Lower lobe of right lung (tissue), 2 donors: ENCODE data around the gene SMC1B. TPM values are rescaled to one million over a fixed set of nuclear protein-coding genes. Genes with fewer than 3 reads are reported as not detected.

Source experiments
- ATAC-seq, 2 donors: fragments of 200-7000 bp; cut with Tn5 transposase; one replicate each; pipeline ENCODE4 v1.9.1; 2020 to 2022; ENCODE audit warnings: mild to moderate bottlenecking in 2 of 2, moderate library complexity in 2 of 2
- DNase-seq: peaks from one replicate; pipeline ENCODE4 v3.0.0-alpha.2; 2020
- H3K27ac ChIP-seq: fragments of 200-600 bp; one replicate; pipeline ENCODE4 v1.8.0; 2022
- H3K27me3 ChIP-seq: fragments of 200-600 bp; one replicate; pipeline ENCODE4 v1.8.0; 2022; ENCODE audit warnings: low read depth
- H3K36me3 ChIP-seq: fragments of 200-600 bp; one replicate; pipeline ENCODE4 v1.8.0; 2022; ENCODE audit warnings: mild to moderate bottlenecking
- H3K4me1 ChIP-seq: fragments of 200-600 bp; one replicate; pipeline ENCODE4 v1.8.0; 2022
- H3K4me3 ChIP-seq: fragments of 200-600 bp; one replicate; pipeline ENCODE4 v1.8.0; 2022; ENCODE audit warnings: mild to moderate bottlenecking
- H3K9me3 ChIP-seq: fragments of 200-600 bp; one replicate; pipeline ENCODE4 v1.8.0; 2022
- intact Hi-C: fragments of 100-400 bp; cut with DNase I; formaldehyde crosslinking; loops from one replicate; pipeline ENCODE4 v1.11.0; 2022
- total RNA-seq: library from RNA; stranded (reverse); fragmentation: NEBNext Ultra II Directional; extraction: Animal tissue kit (Norgen Biotek cat#: 25700); gene quantifications from one replicate; pipeline ENCODE4 v1.2.1, GENCODE V29; 2021
- TF ChIP-seq, protein P1 (sequence below): fragments of 200-600 bp; IDR thresholded peaks from one replicate; pipeline ENCODE4 v1.8.0; 2022; ENCODE audit warnings: antibody characterized with exemption, mild to moderate bottlenecking
- donor health status: DM: no; HTN: yes; CAD: no; lungs with severe emphysema.

The SMC1B gene
- total RNA-seq, 1 donor from 2014 or later, result not detected

DNA sequence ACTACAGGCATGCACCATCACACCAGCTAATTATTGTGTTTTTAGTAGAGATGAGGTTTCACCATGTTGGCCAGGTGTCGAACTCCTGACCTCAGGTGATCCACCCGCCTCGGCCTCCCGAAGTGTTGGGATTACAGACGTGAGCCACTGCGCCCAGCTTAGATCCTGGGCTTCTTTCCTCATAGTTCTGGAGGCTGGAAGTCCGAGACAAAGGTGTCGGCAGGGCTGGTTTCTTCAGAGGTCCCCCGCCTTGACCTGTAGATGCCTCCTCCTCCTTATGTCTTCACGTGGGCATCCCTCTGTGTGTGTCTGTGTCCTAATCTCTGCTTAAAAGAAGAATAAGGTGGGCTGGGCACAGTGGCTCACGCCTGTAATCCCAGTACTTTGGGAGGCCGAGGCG lies 45.1 kb upstream of the SMC1B start:
- Histone ChIP-seq H3K27me3 (no peaks in the 10 kb centered on the region), H3K27ac (no peak overlapping the region), H3K9me3 (no peaks in the 10 kb centered on the region), H3K4me1 (no peaks in the 10 kb centered on the region), H3K36me3 (no peaks in the 10 kb centered on the region), H3K4me3 (no peak overlapping the region)
- no peak for ATAC-seq
- TF ChIP-seq, protein P1, sequence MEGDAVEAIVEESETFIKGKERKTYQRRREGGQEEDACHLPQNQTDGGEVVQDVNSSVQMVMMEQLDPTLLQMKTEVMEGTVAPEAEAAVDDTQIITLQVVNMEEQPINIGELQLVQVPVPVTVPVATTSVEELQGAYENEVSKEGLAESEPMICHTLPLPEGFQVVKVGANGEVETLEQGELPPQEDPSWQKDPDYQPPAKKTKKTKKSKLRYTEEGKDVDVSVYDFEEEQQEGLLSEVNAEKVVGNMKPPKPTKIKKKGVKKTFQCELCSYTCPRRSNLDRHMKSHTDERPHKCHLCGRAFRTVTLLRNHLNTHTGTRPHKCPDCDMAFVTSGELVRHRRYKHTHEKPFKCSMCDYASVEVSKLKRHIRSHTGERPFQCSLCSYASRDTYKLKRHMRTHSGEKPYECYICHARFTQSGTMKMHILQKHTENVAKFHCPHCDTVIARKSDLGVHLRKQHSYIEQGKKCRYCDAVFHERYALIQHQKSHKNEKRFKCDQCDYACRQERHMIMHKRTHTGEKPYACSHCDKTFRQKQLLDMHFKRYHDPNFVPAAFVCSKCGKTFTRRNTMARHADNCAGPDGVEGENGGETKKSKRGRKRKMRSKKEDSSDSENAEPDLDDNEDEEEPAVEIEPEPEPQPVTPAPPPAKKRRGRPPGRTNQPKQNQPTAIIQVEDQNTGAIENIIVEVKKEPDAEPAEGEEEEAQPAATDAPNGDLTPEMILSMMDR, result no peak
- DNase-seq, result no peak
- intact Hi-C loops, result no loop called here

DNA sequence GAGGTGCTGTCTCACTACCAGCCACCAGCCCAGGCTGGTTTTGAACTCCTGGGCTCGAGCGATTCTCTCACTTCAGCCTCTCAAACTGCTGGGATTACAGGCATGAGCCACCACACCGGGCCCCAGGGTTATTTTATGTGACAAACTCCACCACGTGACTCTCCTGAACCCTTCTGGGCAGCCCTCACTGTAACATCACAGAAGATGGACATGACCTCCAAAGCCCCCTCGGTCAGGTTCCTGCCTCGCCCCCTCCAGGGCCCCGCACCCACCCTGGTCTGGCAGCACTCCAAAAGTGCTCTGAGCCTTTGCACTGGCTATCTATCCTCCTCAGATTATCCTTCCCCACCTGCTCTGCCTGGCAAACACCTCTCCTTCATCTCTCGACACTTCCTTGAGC lies 43.4 kb upstream of the SMC1B start:
- H3K9me3 ChIP-seq, result no peaks in the 10 kb centered on the region
- ATAC-seq (no peak), DNase-seq (no peak)
- TF ChIP-seq, protein P1, result no peak
- H3K27me3 ChIP-seq, result no peaks in the 10 kb centered on the region
- no peak overlapping the region for H3K27ac ChIP-seq
- no peaks in the 10 kb centered on the region for H3K4me1 ChIP-seq
- intact Hi-C loops, result no loop called here
- no peaks in the 10 kb centered on the region for H3K36me3 ChIP-seq
- H3K4me3 ChIP-seq, result no peak overlapping the region

DNA sequence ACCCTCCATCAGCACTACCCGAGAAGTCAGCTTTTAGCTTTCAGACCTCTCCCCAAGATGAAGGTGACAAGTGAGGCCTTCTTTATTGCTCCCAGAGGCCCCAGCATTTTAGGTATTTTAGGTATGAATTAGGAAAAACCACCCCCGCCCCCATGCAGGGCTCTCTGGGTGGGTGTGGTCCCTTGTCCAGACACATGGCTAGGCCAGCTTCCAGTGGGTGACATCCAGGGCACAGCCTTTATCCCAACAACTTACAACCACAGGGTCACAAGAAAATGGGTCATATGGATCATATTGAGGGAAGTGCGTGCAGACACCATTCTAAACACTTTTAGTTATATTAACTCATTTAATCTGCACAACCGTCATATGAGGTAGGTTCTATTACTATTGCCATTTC lies 42.2 kb upstream of the SMC1B start:
- TF ChIP-seq, protein P1, result no peak
- Histone ChIP-seq H3K4me1 (no peaks in the 10 kb centered on the region), H3K27ac (no peak overlapping the region), H3K4me3 (no peak overlapping the region), H3K36me3 (no peaks in the 10 kb centered on the region), H3K9me3 (no peaks in the 10 kb centered on the region), H3K27me3 (no peaks in the 10 kb centered on the region)
- DNase-seq, result no peak
- intact Hi-C loops, result no loop called here
- no peak for ATAC-seq

DNA sequence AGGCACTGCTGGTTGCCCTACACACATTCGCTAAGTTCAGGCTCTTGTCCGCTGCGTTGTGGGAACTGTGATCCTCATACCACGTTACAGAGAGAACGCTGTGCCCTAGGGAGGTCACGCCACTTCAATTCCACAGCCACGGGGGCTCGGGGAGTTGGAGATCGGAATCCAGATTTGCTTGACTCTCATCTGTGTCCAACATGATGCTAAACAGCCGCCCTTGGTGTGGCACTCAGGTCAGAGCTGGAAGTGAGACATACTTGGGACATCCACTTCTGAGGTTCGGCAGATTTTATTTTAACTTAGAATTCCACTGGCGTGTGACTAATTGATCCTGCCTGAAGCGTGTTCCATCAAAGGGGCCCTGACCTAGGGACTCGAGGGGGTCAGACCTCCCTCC lies 41.8 kb upstream of the SMC1B start:
- H3K4me1 ChIP-seq, result no peaks in the 10 kb centered on the region
- intact Hi-C loops, result no loop called here
- H3K27me3 ChIP-seq, result no peaks in the 10 kb centered on the region
- H3K4me3 ChIP-seq, result no peak overlapping the region
- no peak for ATAC-seq
- DNase-seq, result no peak
- TF ChIP-seq, protein P1, result no peak
- H3K36me3 ChIP-seq, result no peaks in the 10 kb centered on the region
- H3K27ac ChIP-seq, result no peak overlapping the region
- no peaks in the 10 kb centered on the region for H3K9me3 ChIP-seq

DNA sequence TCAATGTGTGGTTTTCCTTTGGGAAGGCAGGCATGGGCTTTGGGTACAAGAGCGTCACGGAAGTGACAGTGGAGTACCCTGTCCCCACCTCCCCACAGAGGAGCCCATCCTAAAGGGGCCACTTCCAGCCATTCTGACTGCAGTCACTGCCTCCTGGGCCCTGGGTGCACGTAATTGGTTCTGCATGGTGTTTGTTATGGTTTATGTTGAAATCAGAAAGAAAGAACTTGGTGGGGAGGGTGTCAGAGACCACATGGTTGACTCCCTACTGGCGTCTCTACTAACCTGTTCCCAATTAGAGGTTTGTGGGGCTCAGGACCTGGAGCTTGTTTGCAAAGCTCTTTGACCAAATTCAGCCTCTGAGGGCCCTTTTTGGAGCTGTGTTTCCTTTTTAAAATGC lies 40.9 kb upstream of the SMC1B start:
- Histone ChIP-seq H3K36me3 (no peaks in the 10 kb centered on the region), H3K9me3 (no peaks in the 10 kb centered on the region), H3K4me1 (no peaks in the 10 kb centered on the region), H3K27me3 (no peaks in the 10 kb centered on the region), H3K27ac (no peak overlapping the region), H3K4me3 (no peak overlapping the region)
- TF ChIP-seq, protein P1, result no peak
- DNase-seq (no peak), ATAC-seq (no peak)
- intact Hi-C loops, result no loop called here

DNA sequence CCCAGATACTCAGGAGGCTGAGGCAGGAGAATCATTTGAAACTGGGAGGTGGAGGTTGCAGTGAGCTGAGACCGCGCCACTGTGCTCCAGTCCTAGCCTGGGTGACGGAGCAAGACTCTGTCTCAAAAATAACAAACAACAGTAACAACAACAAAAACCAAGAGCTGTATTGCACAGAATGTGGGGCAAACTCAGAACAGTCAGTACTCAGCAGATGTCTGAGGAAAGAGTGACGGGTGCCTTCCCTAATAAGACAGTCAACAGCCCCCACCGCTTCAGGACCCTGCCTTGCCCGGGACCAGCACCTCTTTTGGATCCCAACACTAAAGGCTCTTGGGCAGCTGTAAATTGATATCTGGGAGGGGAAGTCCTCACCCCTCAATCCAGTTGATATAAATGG lies 40.4 kb upstream of the SMC1B start:
- Histone ChIP-seq H3K36me3 (no peaks in the 10 kb centered on the region), H3K27ac (no peak overlapping the region), H3K9me3 (no peaks in the 10 kb centered on the region), H3K4me3 (no peak overlapping the region), H3K27me3 (no peaks in the 10 kb centered on the region), H3K4me1 (no peaks in the 10 kb centered on the region)
- DNase-seq, result no peak
- TF ChIP-seq, protein P1, result no peak
- intact Hi-C loops, result no loop called here
- ATAC-seq, result no peak
